ENCODE data around the gene MOB1A. TPM values are rescaled to one million over a fixed set of nuclear protein-coding genes. Genes with fewer than 3 reads are reported as not detected.
"Not testable (repeated sequence)": the region's sequence is repeated elsewhere in the genome, so short reads cannot be mapped to it uniquely, and the experiment has no call there.

Gene MOB1A
- total RNA-seq, 4 donors from 2014 or later, result 46.7 to 102 (median 77.6) TPM

GRCh38 chr2:74130211-74130995 is 48.3 kb downstream of the MOB1A start:
- Histone ChIP-seq H3K4me3 (no peak overlapping the region), H3K36me3 (peaks cover 0 to 11% (median 0%) of the 10 kb centered on the region in 3 donors), H3K4me1 (no peaks in the 10 kb centered on the region), H3K9me3 (no peaks in the 10 kb centered on the region), H3K27me3 (no peaks in the 10 kb centered on the region), H3K27ac (no peak overlapping the region)
- DNase-seq, result no peak
- TF ChIP-seq POLR2A (IDR thresholded peaks at IDR 0.05) (no peak), CTCF (IDR thresholded peaks at IDR 0.05) (no peak)

GRCh38 chr2:74128206-74128605 is 50.5 kb downstream of the MOB1A start:
- Histone ChIP-seq H3K27me3 (no peaks in the 10 kb centered on the region), H3K4me3 (no peak overlapping the region), H3K36me3 (no peaks in the 10 kb centered on the region), H3K27ac (no peak overlapping the region), H3K9me3 (no peaks in the 10 kb centered on the region), H3K4me1 (no peaks in the 10 kb centered on the region)
- no peak for DNase-seq
- TF ChIP-seq POLR2A (IDR thresholded peaks at IDR 0.05), result no peak
- TF ChIP-seq CTCF (IDR thresholded peaks at IDR 0.05), result no peak

- H3K4me1 ChIP-seq, H3K27ac ChIP-seq, H3K36me3 ChIP-seq, H3K4me3 ChIP-seq, H3K27me3 ChIP-seq, H3K9me3 ChIP-seq, DNase-seq: not testable (repeated sequence)
Measured at GRCh38 chr2:74123955-74124354, 54.7 kb downstream of the MOB1A start.

GRCh38 chr2:74121846-74122245 is 56.8 kb downstream of the MOB1A start:
- DNase-seq, H3K4me3 ChIP-seq, H3K9me3 ChIP-seq, H3K27me3 ChIP-seq, H3K4me1 ChIP-seq, H3K36me3 ChIP-seq, H3K27ac ChIP-seq: not testable (repeated sequence)

GRCh38 chr2:74119912-74120825 is 58.5 kb downstream of the MOB1A start:
- Histone ChIP-seq H3K36me3 (no peaks in the 10 kb centered on the region), H3K27ac (peak overlapping the region; percentile 87 to 90 (median 89)), H3K4me1 (no peaks in the 10 kb centered on the region), H3K9me3 (no peaks in the 10 kb centered on the region), H3K27me3 (no peaks in the 10 kb centered on the region), H3K4me3 (peak overlapping the region; percentile 72 to 89 (median 83))
- DNase-seq, result peak; percentile 77 to 93 (median 92)
- peak; percentile 13 to 37 for TF ChIP-seq POLR2A (IDR thresholded peaks at IDR 0.05)
- TF ChIP-seq CTCF (IDR thresholded peaks at IDR 0.05), result peak; percentile 21 to 75 (median 60)

GRCh38 chr2:74119339-74119738 is 59.3 kb downstream of the MOB1A start:
- no peak for DNase-seq
- no peaks in the 10 kb centered on the region for H3K4me1 ChIP-seq
- no peak overlapping the region for H3K27ac ChIP-seq
- H3K27me3 ChIP-seq, result no peaks in the 10 kb centered on the region
- no peak overlapping the region for H3K4me3 ChIP-seq
- H3K36me3 ChIP-seq, result no peaks in the 10 kb centered on the region
- no peaks in the 10 kb centered on the region for H3K9me3 ChIP-seq
- TF ChIP-seq CTCF (IDR thresholded peaks at IDR 0.05), result peak in 3 of 6 experiments; percentile 17 to 33 (median 23)
- TF ChIP-seq POLR2A (IDR thresholded peaks at IDR 0.05), result no peak

All from Peyer's patch (tissue), 4 donors.